Measurements from ENCODE around the gene TPRN. TPM values are rescaled to one million over a fixed set of nuclear protein-coding genes. Genes with fewer than 3 reads are reported as not detected.

TPRN gene
- total RNA-seq, 1 donor from 2014 or later = 16.0 TPM

GRCh38 chr9:137231372-137232039, 31.0 kb upstream of the TPRN start:
- no peaks in the 10 kb centered on the region for H3K36me3 Mint-ChIP-seq (ENCODE audit: low read depth, unreplicated experiment)
- Histone ChIP-seq H4K20me1 (ENCODE audit: insufficient read depth, low read length) (no peaks in the 10 kb centered on the region), H3K27ac (ENCODE audit: low read depth, low read length) (no peak overlapping the region), H3K4me2 (ENCODE audit: low read length) (no peak overlapping the region), H3K79me2 (ENCODE audit: insufficient read depth, low read length) (no peaks in the 10 kb centered on the region), H3K27me3 (ENCODE audit: insufficient read depth, low read length) (no peaks in the 10 kb centered on the region), H3K9ac (ENCODE audit: low read length) (no peak overlapping the region), H2AFZ (ENCODE audit: low read depth, low read length) (no peak overlapping the region), H3K4me3 (ENCODE audit: insufficient read depth, low read depth, low read length) (no peak overlapping the region), H3K9me3 (ENCODE audit: insufficient read depth, low read depth, low read length) (no peaks in the 10 kb centered on the region), H3K36me3 (ENCODE audit: insufficient read depth, low read length) (no peaks in the 10 kb centered on the region), H3K4me1 (ENCODE audit: insufficient read depth, low read length) (peaks cover 11% of the 10 kb centered on the region)
- H3K27me3 Mint-ChIP-seq (ENCODE audit: low read depth, unreplicated experiment) = no peaks in the 10 kb centered on the region
- TF ChIP-seq EZH2 (IDR thresholded peaks at IDR 0.05; ENCODE audit: insufficient read depth, low read length) (no peak), CTCF (IDR thresholded peaks at IDR 0.05; ENCODE audit: insufficient read depth, low read depth, low read length) (no peak)
- FAIRE-seq (no peak), DNase-seq (ENCODE audit: low read depth) (no peak)
- H3K4me3 Mint-ChIP-seq (ENCODE audit: unreplicated experiment) = no peak overlapping the region
- H3K9me3 Mint-ChIP-seq (ENCODE audit: unreplicated experiment) = no peaks in the 10 kb centered on the region
- no peak overlapping the region for H3K27ac Mint-ChIP-seq (ENCODE audit: unreplicated experiment)
- no peaks in the 10 kb centered on the region for H3K4me1 Mint-ChIP-seq (ENCODE audit: low read depth, unreplicated experiment)

DNA sequence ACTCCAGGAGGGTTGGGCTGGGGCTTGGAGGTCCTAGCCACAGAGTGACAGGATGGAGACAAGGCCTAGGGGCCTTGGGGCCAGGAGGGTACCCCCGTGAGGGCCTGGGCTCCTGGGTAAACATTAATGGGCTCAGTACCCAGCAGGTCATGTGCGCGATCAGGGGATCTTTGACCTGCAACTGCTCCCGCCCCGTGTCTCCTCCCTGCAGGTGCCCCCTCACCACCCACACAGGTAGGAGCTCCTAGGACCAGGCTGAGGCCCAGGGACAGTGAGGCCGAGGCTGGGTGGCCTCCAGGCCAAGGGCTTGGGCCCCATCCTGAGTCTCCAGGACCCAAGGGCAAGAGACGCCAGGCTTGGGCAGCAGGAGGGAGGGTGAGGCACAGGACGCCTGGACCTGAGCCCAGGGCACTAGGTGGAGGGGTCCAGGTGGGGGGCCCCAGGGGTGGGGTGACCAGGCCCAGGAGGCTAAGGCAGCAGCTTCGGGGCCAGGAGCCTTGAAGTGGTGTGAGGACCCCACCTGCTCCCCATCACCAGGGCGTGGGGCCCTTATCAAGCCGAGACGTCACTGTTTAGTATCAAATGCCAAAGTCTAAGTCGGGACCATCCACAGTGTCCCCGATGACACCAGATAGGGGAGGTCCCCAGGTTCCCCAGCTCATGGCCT, 30.3 kb upstream of the TPRN start, which contains the start of gene SLC34A3:
SLC34A3 (plus strand) TSS at position 197 of the 667 bp plus-strand sequence. CDS start 802 bp downstream, outside the sequence.
- Histone ChIP-seq H3K4me3 (ENCODE audit: insufficient read depth, low read depth, low read length) (no peak within 1 kb of the TSS), H3K9ac (ENCODE audit: low read length) (no peak within 1 kb of the TSS), H4K20me1 (ENCODE audit: insufficient read depth, low read length) (no peaks in the 10 kb centered on the region), H3K36me3 (ENCODE audit: insufficient read depth, low read length) (no peaks in the 10 kb centered on the region), H3K4me1 (ENCODE audit: insufficient read depth, low read length) (peaks cover 12% of the 10 kb centered on the region), H3K4me2 (ENCODE audit: low read length) (no peak within 1 kb of the TSS), H2AFZ (ENCODE audit: low read depth, low read length) (no peak within 1 kb of the TSS), H3K9me3 (ENCODE audit: insufficient read depth, low read depth, low read length) (no peaks in the 10 kb centered on the region), H3K27ac (ENCODE audit: low read depth, low read length) (no peak within 1 kb of the TSS), H3K27me3 (ENCODE audit: insufficient read depth, low read length) (no peaks in the 10 kb centered on the region), H3K79me2 (ENCODE audit: insufficient read depth, low read length) (no peaks in the 10 kb centered on the region)
- Mint-ChIP-seq H3K9me3 (ENCODE audit: unreplicated experiment) (no peaks in the 10 kb centered on the region), H3K4me1 (ENCODE audit: low read depth, unreplicated experiment) (peaks cover 4% of the 10 kb centered on the region), H3K4me3 (ENCODE audit: unreplicated experiment) (no peak within 1 kb of the TSS), H3K36me3 (ENCODE audit: low read depth, unreplicated experiment) (no peaks in the 10 kb centered on the region), H3K27me3 (ENCODE audit: low read depth, unreplicated experiment) (no peaks in the 10 kb centered on the region), H3K27ac (ENCODE audit: unreplicated experiment) (no peak within 1 kb of the TSS)
- DNase-seq (ENCODE audit: low read depth) (no peak), FAIRE-seq (no peak)
- TF ChIP-seq CTCF (IDR thresholded peaks at IDR 0.05; ENCODE audit: insufficient read depth, low read depth, low read length) = no peak
- TF ChIP-seq EZH2 (IDR thresholded peaks at IDR 0.05; ENCODE audit: insufficient read depth, low read length) = no peak
